Fibroblast of lung (primary cell): Measurements from ENCODE around the gene C3orf18.

ENCODE experiments used
- EZH2 ChIP-seq: IDR thresholded peaks from 2 replicates; pipeline ENCODE4 v1.5.1; 2012; ENCODE audit warnings: low read length, control low read depth, mild to moderate bottlenecking; ENCODE audit errors: missing control alignments
- TF ChIP-seq, protein P1 (sequence below), 2 donors: IDR thresholded peaks in 1 of 2; conservative IDR thresholded peaks in 1 of 2; 1 replicate in 1 of 2; 2 replicates in 1 of 2; pipeline ENCODE4 v1.5.1; 2011 to 2012; ENCODE audit warnings: low read length in 2 of 2, control low read depth in 1 of 2, inconsistent platforms in 1 of 2, low read depth in 1 of 2, mild to moderate bottlenecking in 1 of 2

DNA sequence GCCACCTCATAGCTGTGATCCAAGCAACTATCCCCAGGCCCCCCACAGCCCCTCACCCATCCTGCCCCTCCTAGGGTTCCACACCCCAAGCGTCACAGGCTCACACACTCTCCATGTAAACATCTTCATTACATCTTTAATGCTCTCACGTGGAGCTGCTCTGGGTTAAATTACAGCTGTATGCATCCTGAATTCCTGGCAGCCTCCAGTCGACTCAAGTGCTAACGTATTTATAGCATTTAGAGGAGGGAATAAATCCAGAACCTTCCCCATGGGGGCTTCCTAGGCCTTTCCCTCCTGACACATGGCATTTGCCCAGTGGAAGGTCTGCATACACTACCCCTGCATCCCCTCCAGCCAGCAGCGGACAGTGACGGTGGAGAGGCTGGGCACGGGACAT is 9.6 kb downstream of the C3orf18 start:
- TF ChIP-seq, protein P1, sequence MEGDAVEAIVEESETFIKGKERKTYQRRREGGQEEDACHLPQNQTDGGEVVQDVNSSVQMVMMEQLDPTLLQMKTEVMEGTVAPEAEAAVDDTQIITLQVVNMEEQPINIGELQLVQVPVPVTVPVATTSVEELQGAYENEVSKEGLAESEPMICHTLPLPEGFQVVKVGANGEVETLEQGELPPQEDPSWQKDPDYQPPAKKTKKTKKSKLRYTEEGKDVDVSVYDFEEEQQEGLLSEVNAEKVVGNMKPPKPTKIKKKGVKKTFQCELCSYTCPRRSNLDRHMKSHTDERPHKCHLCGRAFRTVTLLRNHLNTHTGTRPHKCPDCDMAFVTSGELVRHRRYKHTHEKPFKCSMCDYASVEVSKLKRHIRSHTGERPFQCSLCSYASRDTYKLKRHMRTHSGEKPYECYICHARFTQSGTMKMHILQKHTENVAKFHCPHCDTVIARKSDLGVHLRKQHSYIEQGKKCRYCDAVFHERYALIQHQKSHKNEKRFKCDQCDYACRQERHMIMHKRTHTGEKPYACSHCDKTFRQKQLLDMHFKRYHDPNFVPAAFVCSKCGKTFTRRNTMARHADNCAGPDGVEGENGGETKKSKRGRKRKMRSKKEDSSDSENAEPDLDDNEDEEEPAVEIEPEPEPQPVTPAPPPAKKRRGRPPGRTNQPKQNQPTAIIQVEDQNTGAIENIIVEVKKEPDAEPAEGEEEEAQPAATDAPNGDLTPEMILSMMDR (conservative IDR thresholded peaks at IDR 0.05 in 1 of 2, IDR thresholded peaks at IDR 0.05 in 1 of 2; ENCODE audit: low read depth in 1 of 2, low read length in 2 of 2) = no peak
- TF ChIP-seq EZH2 = no peak
